OCI-LY1 (cell line): Measurements from ENCODE around the gene L3MBTL4.

Source experiments
- H2AFZ ChIP-seq: fragments of 200-600 bp; sonication (generic), shearing (Covaris generic); 2 replicates; pipeline ENCODE4 v1.6.0; 2014; ENCODE audit warnings: antibody characterized with exemption, mild to moderate bottlenecking, low read length
- H3F3A ChIP-seq: fragments of 200-600 bp; sonication (generic), shearing (Covaris generic); 2 replicates; pipeline ENCODE4 v1.6.0; 2014; ENCODE audit warnings: mild to moderate bottlenecking, antibody characterized with exemption, low read length, moderate library complexity; ENCODE audit not compliant: insufficient read depth
- H3K27ac ChIP-seq: fragments of 200-600 bp; sonication (generic); 2 replicates; pipeline ENCODE4 v1.5.1; 2014; ENCODE audit warnings: low read length, mixed run types, mild to moderate bottlenecking, low read depth; ENCODE audit not compliant: poor library complexity, severe bottlenecking
- H3K27me3 ChIP-seq: fragments of 200-600 bp; sonication (generic); 2 replicates; pipeline ENCODE4 v1.6.0; 2014; ENCODE audit warnings: antibody characterized with exemption, mild to moderate bottlenecking, low read length, moderate library complexity; ENCODE audit not compliant: insufficient read depth
- H3K36me3 ChIP-seq: fragments of 200-600 bp; sonication (generic); 2 replicates; pipeline ENCODE4 v1.6.1; 2014; ENCODE audit warnings: mild to moderate bottlenecking, antibody characterized with exemption, low read length, moderate library complexity, mixed read lengths; ENCODE audit not compliant: insufficient read depth
- H3K4me1 ChIP-seq: fragments of 200-600 bp; sonication (generic); 2 replicates; pipeline ENCODE4 v1.5.1; 2014; ENCODE audit warnings: mild to moderate bottlenecking, low read length, moderate library complexity; ENCODE audit not compliant: insufficient read depth, severe bottlenecking
- H3K4me2 ChIP-seq: fragments of 200-600 bp; sonication (generic), shearing (Covaris generic); 2 replicates; pipeline ENCODE4 v1.6.1; 2014; ENCODE audit warnings: low read length
- H3K4me3 ChIP-seq: fragments of 200-600 bp; sonication (generic); 2 replicates; pipeline ENCODE4 v1.5.1; 2014; ENCODE audit warnings: low read length, low read depth, mild to moderate bottlenecking, mixed read lengths; ENCODE audit not compliant: poor library complexity, severe bottlenecking
- H3K79me2 ChIP-seq: fragments of 200-600 bp; shearing (Covaris generic); 2 replicates; pipeline ENCODE4 v1.6.1; 2016; ENCODE audit warnings: mixed run types, low read length, mixed read lengths; ENCODE audit not compliant: insufficient read depth
- H3K9ac ChIP-seq: fragments of 200-600 bp; sonication (generic), shearing (Covaris generic); 2 replicates; pipeline ENCODE4 v1.6.1; 2014; ENCODE audit warnings: mild to moderate bottlenecking, low read length, mixed read lengths
- H3K9me2 ChIP-seq: fragments of 200-600 bp; sonication (generic), shearing (Covaris generic); 2 replicates; pipeline ENCODE4 v1.6.1; 2014; ENCODE audit warnings: low read depth, mild to moderate bottlenecking, low read length, mixed read lengths
- H3K9me3 ChIP-seq: fragments of 200-600 bp; shearing (Covaris generic); 2 replicates; pipeline ENCODE4 v1.6.1; 2014; ENCODE audit warnings: low read length, mixed read lengths
- H4K20me1 ChIP-seq: fragments of 200-600 bp; sonication (generic), shearing (Covaris generic); 2 replicates; pipeline ENCODE4 v1.6.0; 2016; ENCODE audit warnings: mild to moderate bottlenecking, low read length; ENCODE audit not compliant: insufficient read depth
- EZH2 ChIP-seq: fragments of 200-600 bp; sonication (generic), shearing (Covaris generic); IDR thresholded peaks from 2 replicates; pipeline ENCODE4 v1.8.0; 2017; ENCODE audit warnings: borderline replicate concordance, mixed run types, mild to moderate bottlenecking, antibody characterized with exemption, low read length, moderate library complexity, mixed read lengths
- TF ChIP-seq, protein P1 (sequence below): fragments of 200-600 bp; sonication (generic), shearing (Covaris generic); IDR thresholded peaks from 2 replicates; pipeline ENCODE4 v1.5.1; 2017; ENCODE audit warnings: mild to moderate bottlenecking, antibody characterized with exemption, low read length, moderate library complexity, mixed read lengths

L3MBTL4 gene

DNA sequence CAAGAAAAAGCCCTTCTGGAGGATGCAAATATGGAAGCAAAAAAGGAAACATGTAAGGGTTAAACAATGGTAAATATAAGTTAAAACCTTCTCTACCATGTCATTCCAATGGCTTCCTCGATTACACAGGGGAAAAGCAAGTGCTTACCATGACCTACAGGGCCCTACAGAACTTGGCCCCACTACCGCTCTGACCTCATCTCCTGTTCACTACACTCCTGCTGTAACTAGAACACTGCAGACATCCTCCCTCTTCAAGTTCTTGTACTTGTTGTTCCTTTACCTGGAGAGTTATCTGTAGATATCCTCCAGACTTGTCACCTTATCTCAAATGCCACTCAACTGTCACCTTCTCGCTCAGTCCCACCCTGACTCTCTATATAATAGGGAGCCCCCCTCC lies 194.6 kb downstream of the L3MBTL4 start:
- Histone ChIP-seq H3K4me3 (no peak overlapping the region), H3K9ac (no peak overlapping the region), H3K36me3 (no peaks in the 10 kb centered on the region), H3F3A (no peaks in the 10 kb centered on the region), H3K27me3 (no peaks in the 10 kb centered on the region), H3K9me3 (no peaks in the 10 kb centered on the region), H3K27ac (no peak overlapping the region), H3K4me1 (no peaks in the 10 kb centered on the region), H2AFZ (no peak overlapping the region), H3K4me2 (no peak overlapping the region), H3K79me2 (no peaks in the 10 kb centered on the region), H3K9me2 (no peaks in the 10 kb centered on the region), H4K20me1 (no peaks in the 10 kb centered on the region)
- TF ChIP-seq, protein P1, sequence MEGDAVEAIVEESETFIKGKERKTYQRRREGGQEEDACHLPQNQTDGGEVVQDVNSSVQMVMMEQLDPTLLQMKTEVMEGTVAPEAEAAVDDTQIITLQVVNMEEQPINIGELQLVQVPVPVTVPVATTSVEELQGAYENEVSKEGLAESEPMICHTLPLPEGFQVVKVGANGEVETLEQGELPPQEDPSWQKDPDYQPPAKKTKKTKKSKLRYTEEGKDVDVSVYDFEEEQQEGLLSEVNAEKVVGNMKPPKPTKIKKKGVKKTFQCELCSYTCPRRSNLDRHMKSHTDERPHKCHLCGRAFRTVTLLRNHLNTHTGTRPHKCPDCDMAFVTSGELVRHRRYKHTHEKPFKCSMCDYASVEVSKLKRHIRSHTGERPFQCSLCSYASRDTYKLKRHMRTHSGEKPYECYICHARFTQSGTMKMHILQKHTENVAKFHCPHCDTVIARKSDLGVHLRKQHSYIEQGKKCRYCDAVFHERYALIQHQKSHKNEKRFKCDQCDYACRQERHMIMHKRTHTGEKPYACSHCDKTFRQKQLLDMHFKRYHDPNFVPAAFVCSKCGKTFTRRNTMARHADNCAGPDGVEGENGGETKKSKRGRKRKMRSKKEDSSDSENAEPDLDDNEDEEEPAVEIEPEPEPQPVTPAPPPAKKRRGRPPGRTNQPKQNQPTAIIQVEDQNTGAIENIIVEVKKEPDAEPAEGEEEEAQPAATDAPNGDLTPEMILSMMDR: no peak
- TF ChIP-seq EZH2: no peak

DNA sequence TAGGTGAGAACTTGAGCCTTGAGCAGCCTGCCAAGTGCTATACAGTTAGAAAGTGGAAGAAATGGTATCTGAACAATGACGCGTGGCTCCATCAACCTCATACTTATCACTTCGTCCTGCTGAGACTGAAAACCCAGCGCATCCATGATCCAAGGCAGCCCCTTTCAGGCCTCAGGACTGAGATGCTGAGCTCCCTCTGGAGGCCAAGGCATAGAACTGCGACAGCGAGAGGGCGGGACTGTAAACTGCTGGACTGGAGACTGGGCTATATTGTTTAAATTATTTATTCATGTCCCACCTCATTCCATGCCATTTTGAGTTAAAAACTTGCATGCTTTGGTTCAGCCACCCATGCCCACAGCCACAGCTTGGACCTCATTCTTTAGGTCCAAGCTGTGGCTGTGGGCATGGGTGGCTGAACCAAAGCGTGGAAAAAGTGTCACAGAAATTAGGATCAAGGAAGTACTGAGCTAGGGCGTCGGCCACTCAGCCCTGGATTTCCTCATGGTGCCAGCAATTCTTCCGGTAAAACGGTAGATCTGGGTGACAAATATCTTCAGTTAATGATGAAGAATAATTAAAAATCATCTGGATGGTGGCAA lies 195.5 kb downstream of the L3MBTL4 start:
- Histone ChIP-seq H3K27ac (no peak overlapping the region), H3K4me1 (no peaks in the 10 kb centered on the region)

DNA sequence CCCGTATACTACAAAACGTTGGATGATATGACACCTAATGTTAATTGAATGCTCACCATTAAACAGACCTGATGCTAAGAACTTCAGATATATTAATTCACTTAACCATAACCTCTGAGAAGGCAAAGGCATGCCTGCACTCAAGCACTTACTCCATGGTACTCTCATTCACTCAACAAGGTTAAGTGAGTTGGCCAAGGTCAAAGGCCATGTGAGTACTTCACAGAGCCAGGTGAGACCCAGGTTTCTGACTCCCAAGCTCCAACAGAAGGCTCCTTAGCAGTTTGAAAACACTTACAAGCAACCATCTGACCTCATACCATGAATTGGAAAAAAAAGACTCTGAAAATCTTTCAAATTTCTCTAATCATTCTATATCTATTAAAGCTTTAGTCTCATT lies 198.8 kb downstream of the L3MBTL4 start:
- no peaks in the 10 kb centered on the region for H3K9me2 ChIP-seq
- no peaks in the 10 kb centered on the region for H3K27me3 ChIP-seq
- no peaks in the 10 kb centered on the region for H3F3A ChIP-seq
- H3K4me1 ChIP-seq: no peaks in the 10 kb centered on the region
- no peak overlapping the region for H3K9ac ChIP-seq
- H4K20me1 ChIP-seq: no peaks in the 10 kb centered on the region
- TF ChIP-seq, protein P1: no peak
- TF ChIP-seq EZH2: no peak
- H3K27ac ChIP-seq: no peak overlapping the region
- no peaks in the 10 kb centered on the region for H3K79me2 ChIP-seq
- H3K36me3 ChIP-seq: no peaks in the 10 kb centered on the region
- no peaks in the 10 kb centered on the region for H3K9me3 ChIP-seq
- H3K4me3 ChIP-seq: no peak overlapping the region
- H2AFZ ChIP-seq: no peak overlapping the region
- no peak overlapping the region for H3K4me2 ChIP-seq

More for the DNA sequence above, 195.5 kb downstream of the L3MBTL4 start:
- H3K9me2 ChIP-seq: no peaks in the 10 kb centered on the region
- no peaks in the 10 kb centered on the region for H3K36me3 ChIP-seq
- TF ChIP-seq, protein P1: peak; percentile 88
- no peak for TF ChIP-seq EZH2
- H3K9me3 ChIP-seq: no peaks in the 10 kb centered on the region
- no peak overlapping the region for H3K4me3 ChIP-seq
- H3F3A ChIP-seq: no peaks in the 10 kb centered on the region
- H3K27me3 ChIP-seq: no peaks in the 10 kb centered on the region
- H2AFZ ChIP-seq: no peak overlapping the region
- H4K20me1 ChIP-seq: no peaks in the 10 kb centered on the region
- no peak overlapping the region for H3K9ac ChIP-seq
- H3K4me2 ChIP-seq: no peak overlapping the region
- H3K79me2 ChIP-seq: no peaks in the 10 kb centered on the region
